ENCODE measurements around the gene LIX1. TPM values are rescaled to one million over a fixed set of nuclear protein-coding genes. Genes with fewer than 3 reads are reported as not detected.

The LIX1 gene
- total and polyA plus RNA-seq, 12 donors: 0.03 to 0.33 (median 0.18) TPM; not detected in 9

GRCh38 chr5:97078958-97079743 is 63.3 kb downstream of the LIX1 start:
- no peak overlapping the region for H3K4me3 ChIP-seq
- H3K9me3 ChIP-seq (replicated peaks in 1 of 3): no peaks in the 10 kb centered on the region
- intact Hi-C loops (cut with DNase I): no loop called here
- no peak overlapping the region for H3K27ac ChIP-seq
- no peaks in the 10 kb centered on the region for H3K36me3 ChIP-seq (replicated peaks in 1 of 2)
- H3K4me1 ChIP-seq (replicated peaks in 1 of 2): no peaks in the 10 kb centered on the region
- no peak for DNase-seq
- TF ChIP-seq CTCF (IDR thresholded peaks at IDR 0.05) (no peak), POLR2A (IDR thresholded peaks at IDR 0.05) (no peak)
- WGBS, 4 donors: 78 to 90% (median 82%) methylated on average over 4 of the region's 4 CpGs
- H3K27me3 ChIP-seq: no peaks in the 10 kb centered on the region

- no peak overlapping the region for H3K4me3 ChIP-seq
- no peak for DNase-seq
- intact Hi-C loops (cut with DNase I): no loop called here
Measured at GRCh38 chr5:97077246-97077645, 65.2 kb downstream of the LIX1 start.

GRCh38 chr5:97076098-97076497 is 66.3 kb downstream of the LIX1 start:
- intact Hi-C loops (cut with DNase I): no loop called here
- H3K4me3 ChIP-seq: no peak overlapping the region
- no peaks in the 10 kb centered on the region for H3K9me3 ChIP-seq (replicated peaks in 1 of 3)
- TF ChIP-seq CTCF (IDR thresholded peaks at IDR 0.05) (no peak), POLR2A (IDR thresholded peaks at IDR 0.05) (no peak)
- no peaks in the 10 kb centered on the region for H3K36me3 ChIP-seq (replicated peaks in 1 of 2)
- no peaks in the 10 kb centered on the region for H3K27me3 ChIP-seq
- no peaks in the 10 kb centered on the region for H3K4me1 ChIP-seq (replicated peaks in 1 of 2)
- DNase-seq: no peak
- H3K27ac ChIP-seq: no peak overlapping the region

More at GRCh38 chr5:97077246-97077645, 65.2 kb downstream of the LIX1 start:
- H3K9me3 ChIP-seq (replicated peaks in 1 of 3): no peaks in the 10 kb centered on the region
- H3K4me1 ChIP-seq (replicated peaks in 1 of 2): no peaks in the 10 kb centered on the region
- 81 to 89% (median 86%) methylated on average over 4 of the region's 4 CpGs for WGBS, 4 donors
- H3K27me3 ChIP-seq: no peaks in the 10 kb centered on the region
- TF ChIP-seq CTCF (IDR thresholded peaks at IDR 0.05) (no peak), POLR2A (IDR thresholded peaks at IDR 0.05) (no peak)
- no peak overlapping the region for H3K27ac ChIP-seq
- no peaks in the 10 kb centered on the region for H3K36me3 ChIP-seq (replicated peaks in 1 of 2)

- no peak overlapping the region for H3K4me3 ChIP-seq
- DNase-seq: no peak
- H3K27me3 ChIP-seq: no peaks in the 10 kb centered on the region
- TF ChIP-seq POLR2A (IDR thresholded peaks at IDR 0.05) (no peak), CTCF (IDR thresholded peaks at IDR 0.05) (no peak)
- no peaks in the 10 kb centered on the region for H3K4me1 ChIP-seq (replicated peaks in 1 of 2)
- intact Hi-C loops (cut with DNase I): no loop called here
- H3K27ac ChIP-seq: no peak overlapping the region
- no peaks in the 10 kb centered on the region for H3K36me3 ChIP-seq (replicated peaks in 1 of 2)
- no peaks in the 10 kb centered on the region for H3K9me3 ChIP-seq (replicated peaks in 1 of 3)
- WGBS, 4 donors: 80 to 94% (median 89%) methylated on average over 5 of the region's 5 CpGs
Measured at GRCh38 chr5:97075649-97076048, 66.8 kb downstream of the LIX1 start.

Measured in adrenal gland (tissue), 12 donors.